Measurements from ENCODE around the gene GOLGA7B.

- TF ChIP-seq PBX3 (IDR thresholded peaks at IDR 0.05) (no peak), TAF1 (IDR thresholded peaks at IDR 0.05; ENCODE audit: borderline replicate concordance, low read depth, low read length) (no peak), RCOR1 (IDR thresholded peaks at IDR 0.05; ENCODE audit: low read length) (no peak), TEAD4 (IDR thresholded peaks at IDR 0.05; ENCODE audit: borderline replicate concordance, insufficient read depth) (no peak), CTCF (IDR thresholded peaks at IDR 0.05) (no peak)
These were observed 54.9 kb downstream of the GOLGA7B start for GRCh38 chr10:97904576-97904975.

All from SK-N-SH (cell line).